ENCODE measurements around the gene APMAP. TPM values are rescaled to one million over a fixed set of nuclear protein-coding genes. Genes with fewer than 3 reads are reported as not detected.

APMAP gene
- total and polyA plus RNA-seq, 2 of the 13 experiments (the other 11 are each of a cell fraction or from before 2014, with no cell fraction given), result 168 to 214 TPM

DNA sequence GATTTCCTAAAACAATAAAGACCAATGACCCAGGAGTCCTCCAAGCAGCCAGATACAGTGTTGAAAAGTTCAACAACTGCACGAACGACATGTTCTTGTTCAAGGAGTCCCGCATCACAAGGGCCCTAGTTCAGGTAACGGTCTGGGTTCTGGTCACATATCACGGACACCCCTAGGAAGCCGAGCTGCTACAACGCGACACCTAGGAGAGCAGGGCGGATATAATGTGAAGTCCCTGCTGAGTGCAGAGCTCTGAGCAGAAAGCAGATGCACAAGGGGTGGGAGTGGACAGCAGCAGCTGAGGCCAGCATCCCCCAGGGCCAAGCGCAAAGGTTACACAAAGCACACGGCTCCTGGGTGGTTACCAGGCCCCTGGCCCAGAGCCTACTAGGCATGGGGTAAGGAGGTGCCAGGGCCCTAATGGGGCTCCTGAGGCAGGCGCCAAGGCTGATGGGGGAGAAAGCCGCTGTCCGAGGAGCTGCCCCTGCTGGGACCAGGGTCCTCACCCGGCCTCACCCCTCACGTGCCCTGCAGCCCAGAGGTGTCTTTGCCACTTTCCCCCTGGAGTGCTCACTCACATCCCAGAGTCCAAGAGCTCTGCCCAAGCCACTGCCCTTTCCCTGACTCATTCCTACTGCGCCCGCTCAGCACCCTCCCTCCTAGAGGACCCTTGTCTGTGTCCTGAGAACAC lies 35.1 kb downstream of the APMAP start:
- TF ChIP-seq MAFF (IDR thresholded peaks at IDR 0.05; ENCODE audit: low read depth, low read length) (no peak), AGO2 (optimal IDR thresholded peaks at IDR 0.05; ENCODE audit: low read depth, low read length) (peak; percentile 84), NR2C2 (CRISPR knock-in tag; IDR thresholded peaks at IDR 0.05; ENCODE audit: borderline replicate concordance) (no peak), RBM22 (optimal IDR thresholded peaks at IDR 0.05; ENCODE audit: low read length) (peak; percentile 29)
- DNase-seq (ENCODE audit: low spot score) (no peak), FAIRE-seq (no peak), ATAC-seq (peak; percentile 4; the same call in 2 of the 3 replicates)
- Histone ChIP-seq H3K4me2 (ENCODE audit: low read depth, low read length) (no peak overlapping the region), H3K9ac (ENCODE audit: insufficient read depth, low read depth, low read length) (no peak overlapping the region), H3K36me3 (replicated peaks in 1 of 2; ENCODE audit: control insufficient read depth in 1 of 2, insufficient read depth in 2 of 2, low read length in 2 of 2) (peaks cover 11 to 26% of the 10 kb centered on the region in 2 experiments; a peak in 4 of 5 replicates), H3K27ac (ENCODE audit: extremely low read length, insufficient read depth, low read length) (no peak overlapping the region), H3K4me1 (ENCODE audit: insufficient read depth, low read length) (0 out of 2 replicates have a peak, but pooled peaks cover 5% of the 10 kb centered on the region), H2AFZ (ENCODE audit: low read length) (no peak overlapping the region), H3K79me2 (ENCODE audit: insufficient read depth, low read length) (no peaks in the 10 kb centered on the region), H3K4me3 (replicated peaks in 1 of 3; ENCODE audit: insufficient read depth in 1 of 3, low read depth in 2 of 3, low read length in 3 of 3) (no peak overlapping the region), H4K20me1 (ENCODE audit: insufficient read depth, low read length) (no peaks in the 10 kb centered on the region), H3K27me3 (ENCODE audit: control insufficient read depth in 1 of 2, insufficient read depth in 2 of 2, low read length in 2 of 2) (no peaks in the 10 kb centered on the region), H3K9me3 (ENCODE audit: low read length) (no peaks in the 10 kb centered on the region)
- in situ Hi-C loops (cut with HindIII; ENCODE audit: extremely low pct_ligation_motif_present, low pct_unique_long_range_greater_than_20kb) (no loop called here), intact Hi-C loops (cut with micrococcal nuclease; ENCODE audit: unreplicated experiment) (no loop called here)
- WGBS (ENCODE audit: low lambda C conversion rate), result 97% methylated on average over 18 of the region's 18 CpGs
- CTCF ChIA-PET (ENCODE audit: low intra/inter-chr PET ratio, low total read pairs), result no interaction called here
- POLR2A ChIA-PET, result no interaction called here
- BruUV-seq (replicated peaks), result no TSS peak

DNA sequence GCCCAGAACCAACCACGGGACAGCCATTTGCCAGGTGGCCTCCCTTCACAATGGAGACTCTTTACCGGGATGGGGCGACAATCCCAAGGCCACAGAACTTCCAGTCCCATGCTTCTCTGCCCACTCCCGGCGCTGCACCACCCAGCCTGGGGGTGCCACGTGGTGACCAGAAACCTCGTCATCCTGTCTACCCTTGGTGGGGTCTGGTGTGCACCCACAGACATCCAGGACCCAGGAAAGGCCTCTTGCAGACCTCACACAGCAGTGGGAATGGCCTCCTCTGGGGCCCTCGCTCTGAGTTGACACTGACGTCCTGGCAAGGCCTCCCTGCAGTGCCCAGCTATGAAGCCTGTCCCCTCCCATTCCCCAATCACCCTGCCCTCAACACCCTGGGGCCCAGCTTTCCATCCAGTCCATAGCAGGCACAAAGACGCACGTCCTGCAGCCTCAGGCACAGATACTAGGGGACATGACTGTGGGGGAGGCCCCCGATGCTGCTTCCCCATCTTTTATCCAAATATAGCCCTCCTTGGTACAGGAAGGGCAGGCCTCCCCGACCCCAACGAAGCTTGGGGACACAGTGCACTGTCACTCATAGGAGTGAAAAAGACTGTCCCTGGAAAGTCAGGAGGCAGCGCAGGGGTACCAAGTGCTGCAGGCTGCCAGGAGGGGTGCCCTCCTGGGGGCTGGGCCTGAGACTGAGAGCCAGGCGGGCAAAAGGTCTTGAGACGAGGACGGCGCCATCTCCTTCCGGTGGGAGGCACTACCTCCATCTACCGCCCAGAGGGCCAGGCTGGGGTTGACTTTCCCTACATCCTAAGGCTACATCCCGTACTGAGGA lies 36.3 kb downstream of the APMAP start:
- Histone ChIP-seq H3K36me3 (replicated peaks in 1 of 2; ENCODE audit: control insufficient read depth in 1 of 2, insufficient read depth in 2 of 2, low read length in 2 of 2) (peaks cover 11 to 17% of the 10 kb centered on the region in 2 experiments; a peak in 4 of 5 replicates), H3K79me2 (ENCODE audit: insufficient read depth, low read length) (no peaks in the 10 kb centered on the region), H3K4me2 (ENCODE audit: low read depth, low read length) (no peak overlapping the region), H3K27ac (ENCODE audit: extremely low read length, insufficient read depth, low read length) (no peak overlapping the region), H3K9ac (ENCODE audit: insufficient read depth, low read depth, low read length) (no peak overlapping the region; the same call in 1 of the 2 replicates), H4K20me1 (ENCODE audit: insufficient read depth, low read length) (no peaks in the 10 kb centered on the region; the same call in 1 of the 2 replicates), H3K27me3 (ENCODE audit: control insufficient read depth in 1 of 2, insufficient read depth in 2 of 2, low read length in 2 of 2) (no peaks in the 10 kb centered on the region; a peak in 1 of 5 replicates), H2AFZ (ENCODE audit: low read length) (no peak overlapping the region), H3K4me1 (ENCODE audit: insufficient read depth, low read length) (0 out of 2 replicates have a peak, but pooled peaks cover 5% of the 10 kb centered on the region), H3K4me3 (replicated peaks in 1 of 3; ENCODE audit: insufficient read depth in 1 of 3, low read depth in 2 of 3, low read length in 3 of 3) (no peak overlapping the region), H3K9me3 (ENCODE audit: low read length) (no peaks in the 10 kb centered on the region)
- DNase-seq (ENCODE audit: low spot score), result no peak
- in situ Hi-C loops (cut with HindIII; ENCODE audit: extremely low pct_ligation_motif_present, low pct_unique_long_range_greater_than_20kb), result no loop called here
- FAIRE-seq, result no peak
- ChIA-PET CTCF (ENCODE audit: low intra/inter-chr PET ratio, low total read pairs) (no interaction called here), POLR2A (no interaction called here)
- TF ChIP-seq KDM5B (CRISPR knock-in tag; IDR thresholded peaks at IDR 0.05; ENCODE audit: borderline replicate concordance), result 0 out of 2 replicates have a peak, but pooled peaks have one; percentile 29
- no peak for TF ChIP-seq CC2D1A (CRISPR knock-in tag; IDR thresholded peaks at IDR 0.05)
- intact Hi-C loops (cut with micrococcal nuclease; ENCODE audit: unreplicated experiment), result no loop called here
- WGBS (ENCODE audit: low lambda C conversion rate), result 94% methylated on average over 22 of the region's 22 CpGs
- BruUV-seq (replicated peaks), result no TSS peak
- no peak for ATAC-seq

All from HepG2 (cell line).